Caki2 (cell line): ENCODE measurements around the gene VTI1A. TPM values are rescaled to one million over a fixed set of nuclear protein-coding genes. Genes with fewer than 3 reads are reported as not detected.
"Not testable (repeated sequence)": the region's sequence is repeated elsewhere in the genome, so short reads cannot be mapped to it uniquely, and the experiment has no call there.

Experiments
- DNase-seq: peaks from one replicate; pipeline ENCODE4 v3.0.0-alpha.2; 2015; ENCODE audit warnings: low read depth
- in situ Hi-C: cut with HindIII; loops from 2 replicates; pipeline ENCODE4 v1.10.0; 2016; ENCODE audit warnings: low sequenced_read_pairs, low pct_unique_long_range_greater_than_20kb, mixed read lengths
- total RNA-seq: library from RNA; depleted of rRNA; stranded (reverse); fragments of >200 nt; shearing (Covaris generic); gene quantifications from 2 replicates; pipeline ENCODE4 v1.2.3, GENCODE V29; 2014; ENCODE audit warnings: low replicate concordance

VTI1A gene
- total RNA-seq, 1 experiment from 2014 or later: 17.8 TPM

- DNase-seq: no peak
- in situ Hi-C loops: no loop called here
Observed at GRCh38 chr10:112715581-112715980, 268.6 kb downstream of the VTI1A start.

GRCh38 chr10:112716076-112716475 lies 269.1 kb downstream of the VTI1A start:
- DNase-seq: no peak
- in situ Hi-C loops: no loop called here

- in situ Hi-C loops: no loop called here
- peak; percentile 60 for DNase-seq
Observed at GRCh38 chr10:112716924-112717413, 270.0 kb downstream of the VTI1A start.

GRCh38 chr10:112720178-112720577 lies 273.2 kb downstream of the VTI1A start:
- in situ Hi-C loops: no loop called here

GRCh38 chr10:112721080-112721698 lies 274.2 kb downstream of the VTI1A start:
- no peak for DNase-seq
- in situ Hi-C loops: no loop called here

More at GRCh38 chr10:112720178-112720577, 273.2 kb downstream of the VTI1A start:
- DNase-seq: no peak

- in situ Hi-C loops: no loop called here
- no peak for DNase-seq
Observed at GRCh38 chr10:112722758-112723157, 275.7 kb downstream of the VTI1A start.

- in situ Hi-C loops: no loop called here
Observed at GRCh38 chr10:112723876-112724275, 276.9 kb downstream of the VTI1A start.

GRCh38 chr10:112724404-112724991 lies 277.5 kb downstream of the VTI1A start:
- DNase-seq: no peak
- in situ Hi-C loops: no loop called here

More at GRCh38 chr10:112723876-112724275, 276.9 kb downstream of the VTI1A start:
- DNase-seq: no peak

- in situ Hi-C loops: no loop called here
- DNase-seq: no peak
Observed at GRCh38 chr10:112728118-112728883, 281.3 kb downstream of the VTI1A start.

GRCh38 chr10:112728997-112729396 lies 282.0 kb downstream of the VTI1A start:
- in situ Hi-C loops: no loop called here
- no peak for DNase-seq

- in situ Hi-C loops, DNase-seq: not testable (repeated sequence)
Observed at GRCh38 chr10:112731450-112731849, 284.4 kb downstream of the VTI1A start.

GRCh38 chr10:112732277-112732921 lies 285.4 kb downstream of the VTI1A start:
- in situ Hi-C loops: no loop called here
- peak; percentile 21 for DNase-seq

- no peak for DNase-seq
- in situ Hi-C loops: no loop called here
Observed at GRCh38 chr10:112735041-112735695, 288.2 kb downstream of the VTI1A start.

GRCh38 chr10:112738606-112739591 lies 291.9 kb downstream of the VTI1A start:
- in situ Hi-C loops: no loop called here
- no peak for DNase-seq

- in situ Hi-C loops: no loop called here
- no peak for DNase-seq
Observed at GRCh38 chr10:112739592-112740353, 292.8 kb downstream of the VTI1A start.

- DNase-seq: no peak
Observed at GRCh38 chr10:112741830-112742402, 294.9 kb downstream of the VTI1A start.

More at GRCh38 chr10:112741830-112742402, 294.9 kb downstream of the VTI1A start:
- in situ Hi-C loops: no loop called here
